SK-N-SH (cell line): ENCODE measurements around the gene NT5DC3.

ENCODE experiments used
- CTCF ChIP-seq: fragments of 200-600 bp; sonication (generic); IDR thresholded peaks from 2 replicates; pipeline ENCODE4 v1.6.1; 2017; ENCODE audit warnings: antibody characterized with exemption, mild to moderate bottlenecking, moderate library complexity
- EP300 ChIP-seq, 2 experiments: IDR thresholded peaks; 2 replicates each; pipeline versions ENCODE4 v1.4.0 to v1.6.1; 2012; ENCODE audit warnings: borderline replicate concordance in 1 of 2, low read depth in 1 of 2, low read length in 1 of 2
- EZH2phosphoT487 ChIP-seq: fragments of 200-600 bp; sonication (generic); IDR thresholded peaks from 2 replicates; pipeline ENCODE4 v1.6.1; 2017; ENCODE audit warnings: low read depth, mixed run types, mild to moderate bottlenecking, antibody characterized with exemption, moderate library complexity, borderline replicate concordance
- NRF1 ChIP-seq: IDR thresholded peaks from 2 replicates; pipeline ENCODE4 v1.6.1; 2012; ENCODE audit warnings: low read depth, mild to moderate bottlenecking, low read length
- POLR2AphosphoS5 ChIP-seq: IDR thresholded peaks from 2 replicates; pipeline ENCODE4 v1.6.1; 2012; ENCODE audit warnings: low read depth, low read length
- REST ChIP-seq: IDR thresholded peaks from 2 replicates; pipeline ENCODE4 v1.6.1; 2012; ENCODE audit warnings: mild to moderate bottlenecking, low read depth, low read length, moderate library complexity
- SIN3A ChIP-seq: IDR thresholded peaks from 2 replicates; pipeline ENCODE4 v1.6.1; 2012; ENCODE audit warnings: low read depth, mild to moderate bottlenecking, low read length, moderate library complexity, borderline replicate concordance
- TEAD4 ChIP-seq: IDR thresholded peaks from 2 replicates; pipeline ENCODE4 v1.4.0; 2012; ENCODE audit warnings: mild to moderate bottlenecking, borderline replicate concordance; ENCODE audit not compliant: insufficient read depth
- TF ChIP-seq, protein P1 (sequence below): IDR thresholded peaks from 2 replicates; pipeline ENCODE4; 2012

GRCh38 chr12:103778781-103779180, 62.3 kb downstream of the NT5DC3 start:
- TF ChIP-seq CTCF: no peak
- no peak for TF ChIP-seq REST
- no peak for TF ChIP-seq NRF1
- no peak for TF ChIP-seq POLR2AphosphoS5
- TF ChIP-seq, protein P1, sequence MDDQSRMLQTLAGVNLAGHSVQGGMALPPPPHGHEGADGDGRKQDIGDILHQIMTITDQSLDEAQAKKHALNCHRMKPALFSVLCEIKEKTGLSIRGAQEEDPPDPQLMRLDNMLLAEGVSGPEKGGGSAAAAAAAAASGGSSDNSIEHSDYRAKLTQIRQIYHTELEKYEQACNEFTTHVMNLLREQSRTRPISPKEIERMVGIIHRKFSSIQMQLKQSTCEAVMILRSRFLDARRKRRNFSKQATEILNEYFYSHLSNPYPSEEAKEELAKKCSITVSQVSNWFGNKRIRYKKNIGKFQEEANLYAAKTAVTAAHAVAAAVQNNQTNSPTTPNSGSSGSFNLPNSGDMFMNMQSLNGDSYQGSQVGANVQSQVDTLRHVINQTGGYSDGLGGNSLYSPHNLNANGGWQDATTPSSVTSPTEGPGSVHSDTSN: no peak
- no peak for TF ChIP-seq EP300 (IDR thresholded peaks at IDR 0.05; ENCODE audit: borderline replicate concordance in 1 of 2, low read depth in 1 of 2, low read length in 1 of 2)
- TF ChIP-seq EZH2phosphoT487: no peak
- TF ChIP-seq SIN3A: no peak
- TF ChIP-seq TEAD4: no peak
